A549 (cell line): ENCODE data around the gene NAV2.

ENCODE experiments used
- BCL3 ChIP-seq: fragments of >200 bp; sonication (Bioruptor Twin); formaldehyde crosslinking; IDR thresholded peaks from 3 replicates; pipeline ENCODE4 v1.6.1; 2016
- CBX2 ChIP-seq: fragments of 200-600 bp; sonication (generic); IDR thresholded peaks from 2 replicates; pipeline ENCODE4 v1.6.1; 2016; ENCODE audit warnings: low read depth, mild to moderate bottlenecking, borderline replicate concordance
- CEBPB ChIP-seq, 2 experiments: fragments of >200 bp in 1 of 2; sonication (Bioruptor Twin) in 1 of 2; formaldehyde crosslinking in 1 of 2; IDR thresholded peaks; 2 replicates each; pipeline ENCODE4 v1.6.1; 2012 to 2016
- CHD2 ChIP-seq: fragments of 150-350 bp; IDR thresholded peaks from 2 replicates; pipeline ENCODE4 v1.6.1; 2014; ENCODE audit warnings: low read length; ENCODE audit not compliant: partially characterized antibody
- CTCF ChIP-seq: fragments of >200 bp; sonication (Bioruptor Twin); formaldehyde crosslinking; IDR thresholded peaks from 3 replicates; pipeline ENCODE4 v1.5.1; 2016
- EP300 ChIP-seq, 2 experiments: fragments of >200 bp; sonication (Bioruptor Twin); formaldehyde crosslinking; IDR thresholded peaks; 2 replicates in 1 of 2; 3 replicates in 1 of 2; pipeline ENCODE4 v1.6.1; 2016 to 2017
- HDAC2 ChIP-seq: fragments of 200-600 bp; sonication (generic); IDR thresholded peaks from 2 replicates; pipeline ENCODE4 v1.6.1; 2016
- JUN ChIP-seq, 2 experiments: fragments of >200 bp; sonication (Bioruptor Twin); formaldehyde crosslinking; IDR thresholded peaks; 2 replicates in 1 of 2; 3 replicates in 1 of 2; pipeline ENCODE4 v1.6.1; 2016 to 2017
- JUNB ChIP-seq: fragments of >200 bp; sonication (Bioruptor Twin); formaldehyde crosslinking; IDR thresholded peaks from 2 replicates; pipeline ENCODE4 v1.6.1; 2016
- MAX ChIP-seq: IDR thresholded peaks from 2 replicates; pipeline ENCODE4 v1.6.1; 2012
- PBX3 ChIP-seq: IDR thresholded peaks from 2 replicates; pipeline ENCODE4 v1.6.1; 2012
- REST ChIP-seq: fragments of 200-600 bp; sonication (generic); IDR thresholded peaks from 2 replicates; pipeline ENCODE4 v1.6.1; 2016; ENCODE audit warnings: antibody characterized with exemption, mild to moderate bottlenecking, moderate library complexity
- USF2 ChIP-seq: fragments of 450-650 bp; IDR thresholded peaks from 2 replicates; pipeline ENCODE4 v1.6.1; 2014; ENCODE audit warnings: antibody characterized with exemption

GRCh38 chr11:19735157-19735908 is 22.7 kb downstream of the NAV2 start:
- TF ChIP-seq USF2 (no peak), CEBPB (IDR thresholded peaks at IDR 0.05) (no peak), CTCF (no peak), JUNB (no peak), BCL3 (no peak), MAX (no peak), EP300 (IDR thresholded peaks at IDR 0.05) (no peak), REST (no peak), HDAC2 (no peak), CBX2 (no peak), CHD2 (no peak), PBX3 (no peak), JUN (IDR thresholded peaks at IDR 0.05) (no peak)
